Gastroesophageal sphincter (tissue), 3 donors: ENCODE data around the gene AGPAT3.
"Not testable (repeated sequence)": the region's sequence is repeated elsewhere in the genome, so short reads cannot be mapped to it uniquely, and the experiment has no call there.

Experiments
- CTCF ChIP-seq, 4 experiments: fragments of 200-600 bp in 2 of 4; fragments of 450-650 bp in 2 of 4; sonication (generic) in 1 of 4; IDR thresholded peaks; one replicate each; pipeline ENCODE4 v1.5.1; 2017 to 2019; ENCODE audit warnings: antibody characterized with exemption in 4 of 4, mild to moderate bottlenecking in 2 of 4, moderate library complexity in 2 of 4
- POLR2A ChIP-seq, 2 donors: fragments of 450-650 bp; IDR thresholded peaks; one replicate each; pipeline ENCODE4 v1.6.1; 2017; ENCODE audit warnings: antibody characterized with exemption in 2 of 2, mild to moderate bottlenecking in 2 of 2, moderate library complexity in 1 of 2

- not testable (repeated sequence) for TF ChIP-seq CTCF, POLR2A (IDR thresholded peaks at IDR 0.05)
Observed at GRCh38 chr21:43844906-43845305, 20.1 kb upstream of the AGPAT3 start.
